ENCODE data around the gene TBC1D3I.
"Not testable (repeated sequence)": the region's sequence is repeated elsewhere in the genome, so short reads cannot be mapped to it uniquely, and the experiment has no call there.

TBC1D3I gene

GRCh38 chr17:36264470-36264869, at the start of gene TBC1D3I:
Gene TBC1D3I (minus strand): TSS chr17:36264570. CDS start chr17:36262985, 1,585 bp downstream.
- DNase-seq (ENCODE audit: low read depth in 2 of 2), result not testable (repeated sequence)

GRCh38 chr17:36295161-36295560, 30.8 kb upstream of the TBC1D3I start:
- DNase-seq (ENCODE audit: low read depth in 2 of 2), result not testable (repeated sequence)

GRCh38 chr17:36289965-36290612, 25.7 kb upstream of the TBC1D3I start:
- not testable (repeated sequence) for DNase-seq (ENCODE audit: low read depth in 2 of 2)

GRCh38 chr17:36284219-36284618, 19.8 kb upstream of the TBC1D3I start:
- not testable (repeated sequence) for DNase-seq (ENCODE audit: low read depth in 2 of 2)

- not testable (repeated sequence) for DNase-seq (ENCODE audit: low read depth in 2 of 2)
Observed at GRCh38 chr17:36283256-36283655, 18.9 kb upstream of the TBC1D3I start.

- DNase-seq (ENCODE audit: low read depth in 2 of 2), result not testable (repeated sequence)
Observed at GRCh38 chr17:36242046-36242445, 22.3 kb downstream of the TBC1D3I start.

- DNase-seq (ENCODE audit: low read depth in 2 of 2), result not testable (repeated sequence)
Observed at GRCh38 chr17:36229644-36230043, 34.7 kb downstream of the TBC1D3I start.

DNA sequence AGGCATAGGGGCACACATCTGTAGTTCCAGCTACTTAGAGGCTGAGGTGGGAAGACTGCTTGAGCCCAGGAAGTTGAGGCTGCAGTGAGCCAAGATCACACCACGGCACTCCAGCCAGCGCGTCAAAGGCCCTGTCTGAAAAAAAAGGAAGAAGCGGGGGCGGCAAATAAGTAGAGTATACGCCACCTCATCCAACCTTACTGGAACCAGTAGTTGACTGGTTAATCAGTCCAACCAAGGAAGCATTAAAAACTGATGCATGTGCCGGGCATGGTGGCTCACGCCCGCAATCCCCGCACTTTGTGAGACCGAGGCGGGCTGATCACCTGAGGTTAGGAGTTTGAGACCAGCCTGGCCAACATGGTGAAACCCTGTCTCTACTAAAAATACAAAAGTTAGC, 41.4 kb downstream of the TBC1D3I start:
- not testable (repeated sequence) for DNase-seq (ENCODE audit: low read depth in 2 of 2)

DNA sequence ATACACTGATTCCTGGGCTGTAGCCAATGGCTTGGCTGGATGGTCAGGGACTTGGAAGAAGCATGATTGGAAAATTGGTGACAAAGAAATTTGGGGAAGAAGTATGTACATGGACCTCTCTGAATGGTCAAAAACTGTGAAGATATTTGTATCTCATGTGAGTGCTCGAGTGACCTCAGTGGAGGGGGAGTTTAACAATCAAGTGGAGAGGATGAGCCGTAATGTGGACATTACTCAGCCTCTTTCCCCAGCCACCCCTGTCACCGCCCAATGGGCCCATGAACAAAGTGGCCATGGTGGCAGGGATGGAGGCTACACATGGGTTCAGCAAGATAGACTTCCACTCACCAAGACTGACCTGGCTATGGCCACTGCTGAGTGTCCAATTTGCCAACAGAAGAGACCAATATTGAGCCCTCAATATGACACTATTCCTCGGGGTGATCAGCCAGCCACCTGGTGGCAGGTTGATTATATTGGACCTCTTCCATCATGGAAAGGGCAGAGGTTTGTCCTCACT, 42.7 kb downstream of the TBC1D3I start:
- not testable (repeated sequence) for DNase-seq (ENCODE audit: low read depth in 2 of 2)

DNA sequence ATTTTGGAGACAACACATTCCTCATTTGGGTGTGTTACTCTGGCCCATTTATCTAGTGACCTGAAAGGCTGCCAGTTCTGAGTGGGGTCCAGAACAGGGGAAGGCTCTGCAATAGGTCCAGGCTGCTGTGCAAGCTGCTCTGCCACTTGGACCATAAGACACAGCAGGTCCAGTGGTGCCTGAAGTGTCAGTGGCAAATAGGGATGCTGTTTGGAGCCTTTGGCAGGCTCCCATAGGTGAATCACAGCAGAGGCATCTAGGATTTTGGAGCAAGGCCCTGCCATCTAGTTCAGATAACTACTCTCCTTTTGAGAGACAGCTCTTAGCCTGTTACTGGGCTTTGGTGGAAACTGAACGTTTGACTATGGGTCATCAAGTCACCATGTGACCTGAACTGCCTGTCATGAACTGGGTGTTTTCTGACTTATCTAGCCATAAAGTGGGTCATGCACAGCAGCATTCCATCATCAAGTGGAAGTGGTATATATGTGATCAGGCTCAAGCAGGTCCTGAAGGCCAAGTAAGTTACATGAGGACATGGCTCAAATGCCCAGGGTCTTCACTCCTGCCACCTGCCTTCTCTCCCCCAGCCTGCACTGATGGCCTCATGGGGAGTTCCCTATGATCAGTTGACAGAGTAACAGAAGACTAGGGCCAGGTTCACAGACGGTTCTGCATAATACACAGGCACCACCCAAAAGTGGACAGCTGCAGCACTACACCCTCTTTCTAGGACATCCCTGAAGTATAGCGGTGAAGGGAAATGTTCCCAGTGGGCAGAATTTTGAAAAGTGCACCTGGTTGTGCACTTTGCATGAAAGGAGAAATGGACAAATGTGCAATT, 43.4 kb downstream of the TBC1D3I start:
- DNase-seq (ENCODE audit: low read depth in 2 of 2), result not testable (repeated sequence)

DNA sequence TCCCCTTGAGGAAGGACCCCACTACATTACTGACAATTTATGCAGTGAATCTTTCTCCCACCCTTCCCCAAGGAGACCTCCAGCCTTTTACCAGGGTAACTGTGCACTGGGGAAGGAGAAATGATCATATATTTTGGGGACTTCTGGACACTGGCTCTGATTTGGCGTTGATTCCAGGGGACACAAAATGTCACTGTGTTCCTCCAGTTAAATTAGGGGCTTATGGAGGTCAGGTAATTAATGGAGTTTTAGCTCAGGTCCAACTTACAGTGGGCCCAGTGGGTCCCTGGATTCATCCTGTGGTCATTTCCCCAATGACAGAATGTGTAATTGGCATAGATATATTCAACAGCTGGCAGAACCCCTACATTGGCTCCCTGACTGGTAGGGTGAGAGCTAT, 44.8 kb downstream of the TBC1D3I start:
- not testable (repeated sequence) for DNase-seq (ENCODE audit: low read depth in 2 of 2)

DNA sequence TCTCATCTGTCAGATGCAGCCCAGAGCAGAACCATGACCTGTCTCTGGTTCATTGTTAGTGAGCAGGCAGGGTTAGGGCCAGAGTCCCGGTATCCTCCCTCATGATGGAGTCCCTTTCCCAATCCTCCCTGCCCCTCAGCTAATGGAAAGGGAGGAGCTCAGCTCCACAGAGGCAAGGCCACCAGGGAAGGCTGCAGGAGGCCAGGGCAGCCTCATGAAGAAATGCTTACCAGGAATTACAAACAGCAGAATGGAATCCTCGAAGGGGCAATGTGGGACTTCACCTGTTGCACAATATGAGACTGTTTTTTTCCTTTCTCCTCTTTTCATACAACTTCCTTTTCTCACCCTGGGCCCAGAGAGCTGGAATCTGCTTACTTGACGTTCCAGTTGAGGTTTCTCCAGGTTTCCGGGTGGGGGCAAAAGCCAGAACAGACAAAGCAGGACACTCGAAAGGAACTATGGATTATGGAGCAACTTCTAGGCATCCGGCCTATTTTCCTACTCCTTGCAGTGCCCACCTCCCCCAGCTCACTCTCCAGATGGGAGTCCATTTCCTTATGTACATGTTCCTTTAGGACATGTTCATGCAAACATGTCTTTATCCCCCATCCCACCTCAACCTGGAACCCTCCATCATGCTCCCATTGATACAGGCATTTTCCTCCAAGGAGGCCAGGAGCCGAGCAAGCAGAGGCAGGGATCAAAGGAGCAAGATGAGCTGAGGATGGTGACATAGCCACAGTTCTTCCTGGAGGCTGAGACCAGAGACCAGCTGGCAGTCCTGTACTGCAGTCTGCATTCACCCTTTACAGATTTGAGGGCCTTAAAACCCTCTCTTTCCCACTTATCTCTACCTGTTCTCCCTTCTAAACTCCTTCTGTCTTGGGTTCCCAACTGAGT, 48.7 kb downstream of the TBC1D3I start:
- not testable (repeated sequence) for DNase-seq (ENCODE audit: low read depth in 2 of 2)

DNA sequence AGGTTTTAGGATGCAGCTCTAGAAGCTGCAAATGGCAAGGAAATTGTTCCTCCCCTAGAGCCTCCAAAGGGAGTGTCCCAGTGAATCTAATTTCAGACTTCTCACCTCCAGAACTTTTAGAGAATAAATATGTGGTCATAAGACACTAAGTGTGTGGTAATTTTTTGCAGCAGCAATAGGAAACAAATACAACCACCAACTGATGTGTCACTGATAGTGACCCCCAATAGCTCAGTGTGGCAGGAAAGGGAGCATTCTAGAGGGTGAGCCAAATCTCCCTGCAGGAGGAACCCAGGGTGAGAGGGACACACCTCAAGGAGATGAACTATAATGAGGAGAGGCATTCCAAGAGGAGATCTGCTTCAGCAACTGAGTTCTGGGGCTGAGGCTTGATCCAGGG, 49.5 kb downstream of the TBC1D3I start:
- DNase-seq (ENCODE audit: low read depth in 2 of 2), result no peak

DNA sequence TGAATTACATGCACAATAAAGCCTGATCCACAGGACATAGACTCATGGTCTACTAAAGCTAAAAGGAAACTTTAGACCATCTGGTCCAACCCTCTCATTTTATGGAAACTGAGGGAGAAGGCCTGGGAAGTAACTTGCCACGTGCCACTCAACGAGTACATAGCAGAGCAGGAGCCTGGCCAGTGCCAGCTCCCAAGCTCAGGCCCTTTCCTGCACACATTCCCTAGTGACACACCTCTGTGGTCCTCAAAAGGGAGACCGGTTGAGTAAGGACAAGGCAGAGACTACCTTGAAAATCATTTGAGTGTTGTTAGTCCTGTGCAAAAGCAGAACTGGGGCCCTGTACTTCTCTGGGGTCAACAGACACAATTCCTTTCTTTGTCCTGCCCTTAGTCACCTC, 50.7 kb downstream of the TBC1D3I start:
- DNase-seq (ENCODE audit: low read depth in 2 of 2), result no peak

DNA sequence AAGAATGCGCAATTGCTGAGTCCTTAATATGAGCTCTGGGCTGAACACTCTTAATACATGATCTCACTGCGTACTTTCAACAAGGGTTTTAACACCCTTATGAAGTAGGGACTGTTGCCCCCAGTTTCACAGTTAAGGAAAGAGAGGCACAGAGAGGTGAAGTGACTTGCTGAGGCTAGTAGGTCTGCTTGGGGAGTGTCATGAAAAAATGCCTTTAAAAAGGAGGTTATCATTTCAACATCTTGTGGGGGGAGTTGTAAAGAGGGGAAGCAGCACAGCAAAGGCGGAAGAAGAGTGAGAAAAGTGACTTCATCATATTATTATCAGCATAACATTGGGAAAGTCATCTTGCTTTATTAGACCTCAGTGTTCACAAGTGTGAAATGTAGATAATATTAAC, 51.4 kb downstream of the TBC1D3I start:
- DNase-seq (ENCODE audit: low read depth in 2 of 2), result no peak

GRCh38 chr17:36212272-36212605, 52.1 kb downstream of the TBC1D3I start:
- no peak for DNase-seq (ENCODE audit: low read depth in 2 of 2)

DNA sequence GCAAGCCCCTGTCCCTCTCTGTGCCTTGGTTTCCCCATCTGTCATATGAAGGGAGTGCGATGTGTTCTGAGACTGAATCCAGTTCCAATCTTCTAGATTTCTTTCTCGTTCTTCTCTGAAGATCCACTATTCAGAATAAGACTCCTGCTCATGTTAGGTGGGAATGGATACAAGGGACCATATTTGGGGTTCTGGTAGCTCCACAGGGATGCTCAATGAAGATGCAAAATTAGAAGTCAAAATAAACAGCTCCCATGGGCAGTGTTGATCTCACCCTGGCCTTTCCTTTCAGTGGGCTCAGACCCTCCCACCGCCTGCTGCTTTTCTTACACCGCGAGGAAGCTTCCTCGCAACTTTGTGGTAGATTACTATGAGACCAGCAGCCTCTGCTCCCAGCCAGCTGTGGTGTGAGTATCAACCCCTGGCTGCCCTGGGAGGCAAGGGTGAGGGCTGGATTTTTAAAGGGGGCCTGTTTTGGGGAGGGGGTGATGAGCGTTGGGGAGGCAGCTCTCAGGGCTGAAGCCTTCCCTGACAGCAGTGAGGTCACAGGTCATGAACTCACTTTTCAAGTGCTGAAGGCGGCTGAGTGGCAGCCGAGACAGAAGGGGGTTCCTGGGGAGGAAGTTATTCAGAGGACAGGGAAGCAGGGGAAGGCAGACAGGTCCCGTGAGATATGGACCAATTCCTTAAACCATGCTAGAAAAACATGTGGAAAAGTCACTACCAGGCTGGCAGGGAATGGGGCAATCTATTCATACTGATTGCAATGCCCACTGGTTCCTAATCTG, 52.7 kb downstream of the TBC1D3I start:
- not testable (repeated sequence) for DNase-seq (ENCODE audit: low read depth in 2 of 2)

GRCh38 chr17:36210439-36211211, 53.7 kb downstream of the TBC1D3I start, which contains the start of gene CCL4L2:
Gene CCL4L2 (plus strand): TSS chr17:36211063.
- DNase-seq (ENCODE audit: low read depth in 2 of 2), result not testable (repeated sequence)

DNA sequence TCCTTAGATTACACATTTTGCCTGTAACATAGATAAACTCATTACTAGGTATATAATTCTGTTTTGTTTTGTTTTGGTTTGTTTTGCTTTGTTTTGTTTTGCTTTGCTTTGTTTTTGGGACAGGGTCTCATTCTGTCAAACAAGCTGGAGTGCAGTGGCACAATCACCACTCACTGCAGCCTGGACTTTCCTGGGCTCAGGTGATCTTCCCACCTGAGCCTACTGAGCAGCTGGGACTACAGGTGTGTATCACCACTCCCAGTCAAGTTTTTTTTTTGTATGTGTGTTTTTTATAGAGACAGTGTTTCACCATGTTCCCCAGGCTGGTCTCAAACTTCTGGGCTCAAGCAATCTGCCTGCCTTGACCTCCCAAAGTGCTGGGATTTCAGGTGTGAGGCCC, 54.8 kb downstream of the TBC1D3I start:
- no peak for DNase-seq (ENCODE audit: low read depth in 2 of 2)

GRCh38 chr17:36207383-36207782, 57.0 kb downstream of the TBC1D3I start:
- not testable (repeated sequence) for DNase-seq (ENCODE audit: low read depth in 2 of 2)
